AML-193 (cell line): ENCODE results near the gene MEGF6.

Experiments used
- DNase-seq, 2 experiments: peaks; one replicate each; lab custom pipeline; 2025; lab: John Stamatoyannopoulos, UW

The MEGF6 gene

GRCh38 chr1:3459051-3459908, 152.0 kb downstream of the MEGF6 start:
- DNase-seq = no peak

- no peak for DNase-seq
These were observed 153.1 kb downstream of the MEGF6 start for GRCh38 chr1:3457910-3458883.

GRCh38 chr1:3456964-3457909, 154.1 kb downstream of the MEGF6 start:
- DNase-seq = no peak

GRCh38 chr1:3456449-3456963, 154.8 kb downstream of the MEGF6 start:
- DNase-seq = no peak

GRCh38 chr1:3455670-3456448, 155.4 kb downstream of the MEGF6 start:
- no peak for DNase-seq

GRCh38 chr1:3454811-3455618, 156.3 kb downstream of the MEGF6 start:
- no peak for DNase-seq

- peak; percentile 0 to 4 for DNase-seq
These were observed 157.2 kb downstream of the MEGF6 start, which contains the start of gene ARHGEF16 for GRCh38 chr1:3453891-3454810. Gene ARHGEF16, plus strand, starts transcription at chr1:3454665. Its CDS starts 8,420 bp downstream, at chr1:3463085.

GRCh38 chr1:3453203-3453761, 158.0 kb downstream of the MEGF6 start:
- DNase-seq = peak; percentile 29 to 36

GRCh38 chr1:3452866-3453175, 158.5 kb downstream of the MEGF6 start:
- DNase-seq = no peak

- no peak for DNase-seq
These were observed 159.1 kb downstream of the MEGF6 start for GRCh38 chr1:3451994-3452865.

- no peak for DNase-seq
These were observed 160.3 kb downstream of the MEGF6 start for GRCh38 chr1:3450983-3451382.

GRCh38 chr1:3450202-3450863, 161.0 kb downstream of the MEGF6 start:
- no peak for DNase-seq

- no peak for DNase-seq
These were observed 166.6 kb downstream of the MEGF6 start for GRCh38 chr1:3444736-3445135.

GRCh38 chr1:3444298-3444697, 167.0 kb downstream of the MEGF6 start:
- no peak for DNase-seq

- DNase-seq = no peak
These were observed 167.5 kb downstream of the MEGF6 start for GRCh38 chr1:3443807-3444206.

- DNase-seq = no peak
These were observed 168.4 kb downstream of the MEGF6 start for GRCh38 chr1:3442901-3443300.

- DNase-seq = no peak
These were observed 169.0 kb downstream of the MEGF6 start for GRCh38 chr1:3442331-3442730.
